Measurements from ENCODE around the gene AXDND1.
"Not testable (repeated sequence)": the region's sequence is repeated elsewhere in the genome, so short reads cannot be mapped to it uniquely, and the experiment has no call there.

AXDND1 gene

DNA sequence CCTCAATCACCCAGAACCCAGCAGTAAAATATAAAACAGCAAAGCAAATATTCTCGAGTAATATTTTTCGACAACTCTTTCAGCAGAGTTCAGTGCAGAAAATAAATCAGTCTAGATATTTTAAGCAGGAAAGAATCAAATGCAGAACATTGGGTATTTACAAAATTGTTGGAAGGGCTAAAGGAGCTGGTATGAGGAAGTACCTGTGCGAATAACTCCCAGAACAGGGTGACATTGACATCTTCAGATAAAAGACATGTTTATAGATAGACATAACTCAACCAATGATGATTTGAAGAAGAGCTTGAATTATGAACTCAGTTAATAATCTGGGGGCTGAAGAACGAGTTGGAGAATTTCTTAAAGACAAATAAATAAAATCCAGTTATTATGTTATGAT is 6.4 kb downstream of the AXDND1 start:
- DNase-seq: no peak

DNA sequence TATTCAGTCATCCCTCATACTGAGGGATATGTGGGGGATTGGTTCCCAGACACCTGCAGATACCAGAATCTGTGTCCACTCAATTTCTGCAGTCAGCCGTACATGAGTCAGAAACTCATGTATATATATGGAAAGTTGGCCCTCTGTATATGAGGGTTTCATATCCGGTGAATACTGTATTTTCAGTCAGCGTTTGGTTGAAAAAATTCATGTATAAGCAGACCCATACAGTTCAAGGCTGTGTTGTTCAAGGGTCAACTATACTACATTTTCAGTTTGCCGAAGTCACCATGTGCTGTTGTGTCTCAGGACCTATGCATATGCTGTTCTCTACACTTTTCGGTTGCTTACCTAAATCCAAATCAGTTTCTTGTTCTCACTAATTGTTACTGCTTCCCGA is 10.5 kb downstream of the AXDND1 start:
- no peak for DNase-seq

GRCh38 chr1:179380299-179380698 is 14.5 kb downstream of the AXDND1 start:
- DNase-seq: no peak

DNA sequence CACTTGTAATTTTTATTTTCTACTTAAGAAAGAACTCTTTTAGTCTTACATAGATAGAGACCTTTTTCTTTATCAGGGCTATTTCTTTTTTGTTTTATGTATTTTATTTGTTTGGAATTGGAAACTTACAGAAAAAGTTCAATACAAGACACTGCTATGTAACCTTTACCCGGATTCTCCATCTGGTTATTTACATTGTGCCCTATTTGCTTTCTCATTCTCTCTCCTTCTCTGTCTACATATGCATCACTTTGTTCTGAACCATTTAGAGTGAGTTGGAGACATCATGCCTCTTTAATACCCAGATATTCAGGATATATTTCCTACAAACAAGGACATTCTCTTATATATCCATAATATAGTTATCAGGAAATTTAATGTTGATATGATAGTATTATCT is 18.3 kb downstream of the AXDND1 start:
- no peak for DNase-seq

DNA sequence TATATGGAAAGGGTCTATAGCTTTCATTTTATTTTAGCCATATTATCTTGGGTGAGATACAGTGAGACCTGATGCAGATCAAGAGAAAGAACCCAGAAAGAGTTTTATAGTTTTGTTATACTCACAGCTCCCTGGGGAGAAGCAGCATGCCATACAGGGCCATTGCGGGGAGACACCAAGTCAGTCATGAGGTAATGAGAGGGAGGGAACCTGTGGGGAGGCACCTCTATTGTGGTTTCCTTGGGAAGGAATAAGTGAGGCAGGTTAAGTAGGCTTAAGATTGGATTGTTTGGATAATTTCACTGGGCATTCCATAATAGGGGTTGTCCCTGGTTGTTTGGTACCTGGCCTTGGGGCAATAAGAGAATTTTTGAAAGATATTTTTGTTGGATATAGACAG is 19.7 kb downstream of the AXDND1 start:
- DNase-seq: no peak

DNA sequence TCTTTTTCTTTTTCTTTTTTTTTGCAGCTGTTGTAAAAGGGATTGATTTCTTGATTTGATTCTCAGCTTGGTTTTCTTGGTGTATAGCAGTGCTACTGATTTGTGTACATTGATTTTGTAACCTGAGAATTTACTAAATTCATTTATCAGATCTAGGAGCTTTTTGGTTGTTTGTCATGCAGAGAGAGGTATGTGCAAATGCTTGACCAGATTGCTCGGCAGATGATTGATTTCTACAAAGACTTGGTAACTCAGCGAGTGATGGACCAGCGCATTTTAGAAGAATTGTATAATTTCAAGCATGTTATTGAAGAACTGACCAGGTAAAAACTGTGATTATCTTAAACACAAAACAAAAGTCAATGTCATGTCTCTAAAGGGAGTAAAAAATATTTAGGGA is 27.9 kb downstream of the AXDND1 start:
- DNase-seq: no peak

DNA sequence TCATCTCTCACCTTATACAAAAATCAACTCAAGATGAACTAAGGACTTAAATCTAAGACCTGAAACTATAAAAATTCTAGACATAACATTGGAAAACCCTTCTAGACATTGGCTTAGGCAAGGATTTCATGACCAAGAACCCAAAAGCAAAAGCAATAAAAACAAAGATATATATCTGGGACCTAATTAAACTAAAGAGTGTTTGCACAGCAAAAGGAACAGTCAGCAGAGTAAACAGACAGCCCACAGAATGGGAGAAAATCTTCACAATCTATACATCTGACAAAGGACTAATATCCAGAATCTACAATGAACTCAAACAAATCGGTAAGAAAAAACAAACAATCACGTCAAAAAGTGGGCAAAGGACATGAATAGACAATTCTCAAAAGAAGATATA is 33.6 kb downstream of the AXDND1 start:
- DNase-seq: not testable (repeated sequence)

DNA sequence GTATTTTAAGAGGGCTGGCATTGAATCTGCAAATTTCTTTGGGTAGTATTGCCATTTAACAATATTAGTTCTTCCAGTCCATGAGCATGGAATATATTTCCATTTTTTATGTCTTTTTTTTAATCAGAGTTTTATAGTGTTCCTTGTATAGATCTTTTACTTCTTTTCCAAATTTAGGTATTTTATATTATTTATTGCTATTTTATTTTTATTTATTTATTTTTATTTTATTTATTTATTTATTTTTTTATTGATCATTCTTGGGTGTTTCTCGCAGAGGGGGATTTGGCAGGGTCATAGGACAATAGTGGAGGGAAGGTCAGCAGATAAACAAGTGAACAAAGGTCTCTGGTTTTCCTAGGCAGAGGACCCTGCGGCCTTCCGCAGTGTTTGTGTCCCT is 52.0 kb downstream of the AXDND1 start:
- DNase-seq: not testable (repeated sequence)

- not testable (repeated sequence) for DNase-seq
Measured at GRCh38 chr1:179418706-179419105, 52.9 kb downstream of the AXDND1 start.

- DNase-seq: no peak
Measured at GRCh38 chr1:179424610-179425009, 58.8 kb downstream of the AXDND1 start.

DNA sequence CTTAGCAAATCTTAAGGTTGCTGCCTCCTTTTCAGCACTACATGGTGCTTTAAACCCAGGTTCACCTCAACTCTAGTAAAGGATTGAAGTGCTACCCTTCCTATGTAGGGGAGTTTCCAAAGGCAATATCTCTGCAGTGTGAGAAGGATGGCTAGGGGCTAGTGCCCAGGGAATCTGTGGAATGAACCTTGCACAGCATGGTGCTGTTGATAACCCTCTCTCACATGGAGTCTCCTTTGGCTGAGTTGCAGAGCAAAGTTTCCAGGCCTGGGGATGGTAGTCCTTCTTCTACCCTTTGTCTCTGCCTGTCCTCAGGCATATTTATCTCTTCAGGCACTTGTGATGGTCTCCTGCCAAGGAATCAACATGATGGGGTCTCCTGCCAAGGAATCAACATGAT is 59.4 kb downstream of the AXDND1 start:
- DNase-seq: no peak

DNA sequence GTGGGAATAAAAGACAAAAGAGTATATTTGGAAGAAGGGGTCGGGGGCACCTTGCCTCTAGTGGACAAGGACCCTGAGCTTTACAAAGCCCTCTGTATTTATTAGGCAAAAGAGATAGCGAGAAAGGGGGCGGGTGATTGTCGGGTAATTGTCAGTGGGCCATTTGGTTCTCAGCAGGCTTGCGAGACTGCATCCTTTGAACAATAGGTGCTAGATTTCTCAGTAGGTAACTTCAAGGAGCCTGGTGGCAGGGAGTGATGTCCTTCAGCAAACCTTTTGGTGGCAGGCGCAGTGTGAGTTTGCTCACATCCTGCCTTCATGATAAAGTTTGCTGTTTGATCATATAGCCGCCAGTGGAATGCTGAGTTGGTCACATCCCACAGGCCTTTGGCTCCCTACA is 71.4 kb downstream of the AXDND1 start:
- no peak for DNase-seq

- DNase-seq: not testable (repeated sequence)
Measured at GRCh38 chr1:179439646-179440045, 73.9 kb downstream of the AXDND1 start.

GRCh38 chr1:179440301-179440700 is 74.5 kb downstream of the AXDND1 start:
- DNase-seq: not testable (repeated sequence)

GRCh38 chr1:179440971-179441370 is 75.2 kb downstream of the AXDND1 start:
- no peak for DNase-seq

DNA sequence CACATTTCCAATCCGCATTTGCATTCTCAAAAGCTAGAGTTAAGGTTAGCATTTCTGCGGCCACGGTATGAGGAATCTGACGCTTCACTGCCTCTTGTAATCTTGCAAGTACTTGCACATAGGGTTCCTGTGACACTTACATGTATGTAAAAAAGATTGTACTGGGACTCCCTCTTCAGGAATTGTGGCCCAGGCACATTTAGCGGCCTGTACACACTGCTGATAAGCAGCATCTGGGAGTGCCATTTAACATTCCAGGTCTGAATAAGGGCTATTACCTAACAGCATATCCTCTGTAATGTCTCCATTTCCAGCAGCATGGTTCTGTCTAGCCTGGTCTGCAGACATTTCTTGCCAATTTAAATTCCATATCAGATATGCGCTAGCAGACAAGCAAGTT is 75.7 kb downstream of the AXDND1 start:
- no peak for DNase-seq

- not testable (repeated sequence) for DNase-seq
Measured at GRCh38 chr1:179442846-179443245, 77.1 kb downstream of the AXDND1 start.

DNA sequence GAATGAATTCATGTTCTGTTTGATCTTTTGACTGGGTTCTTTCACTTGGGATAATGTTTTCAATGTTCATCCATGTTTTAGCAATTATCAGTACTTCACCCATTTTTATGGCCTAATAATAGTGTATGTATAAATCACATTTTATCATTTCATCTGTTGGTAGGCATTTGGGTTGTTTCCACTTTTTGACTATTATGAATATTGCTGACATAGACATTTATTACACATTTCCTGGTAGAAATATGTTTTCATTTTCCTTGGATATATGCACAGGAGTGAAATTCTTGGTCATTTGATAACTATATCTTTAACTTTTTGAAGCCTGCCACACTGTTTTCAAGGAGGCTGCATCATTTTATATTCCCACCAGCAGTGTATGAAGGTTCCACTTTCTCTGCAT is 79.8 kb downstream of the AXDND1 start:
- no peak for DNase-seq

DNA sequence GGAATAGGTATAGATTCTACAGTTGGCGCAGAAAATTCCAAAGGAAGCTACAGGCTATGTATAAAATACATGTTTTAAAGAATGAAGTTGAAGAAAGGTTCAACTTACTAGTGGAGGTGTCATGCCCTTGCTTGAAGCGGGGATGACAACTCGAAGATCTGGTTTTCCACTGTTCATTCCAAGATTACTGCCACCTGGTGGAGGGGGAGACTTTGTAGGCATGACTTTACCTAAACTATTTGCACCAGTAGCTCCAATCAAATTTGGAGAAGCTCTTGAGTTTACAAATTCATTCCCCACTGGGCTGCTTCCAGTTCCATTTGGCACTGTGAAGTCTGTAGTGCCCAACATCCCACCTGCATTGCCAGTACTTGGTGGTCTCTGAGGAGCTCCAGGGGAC is 81.7 kb downstream of the AXDND1 start:
- DNase-seq: no peak

DNA sequence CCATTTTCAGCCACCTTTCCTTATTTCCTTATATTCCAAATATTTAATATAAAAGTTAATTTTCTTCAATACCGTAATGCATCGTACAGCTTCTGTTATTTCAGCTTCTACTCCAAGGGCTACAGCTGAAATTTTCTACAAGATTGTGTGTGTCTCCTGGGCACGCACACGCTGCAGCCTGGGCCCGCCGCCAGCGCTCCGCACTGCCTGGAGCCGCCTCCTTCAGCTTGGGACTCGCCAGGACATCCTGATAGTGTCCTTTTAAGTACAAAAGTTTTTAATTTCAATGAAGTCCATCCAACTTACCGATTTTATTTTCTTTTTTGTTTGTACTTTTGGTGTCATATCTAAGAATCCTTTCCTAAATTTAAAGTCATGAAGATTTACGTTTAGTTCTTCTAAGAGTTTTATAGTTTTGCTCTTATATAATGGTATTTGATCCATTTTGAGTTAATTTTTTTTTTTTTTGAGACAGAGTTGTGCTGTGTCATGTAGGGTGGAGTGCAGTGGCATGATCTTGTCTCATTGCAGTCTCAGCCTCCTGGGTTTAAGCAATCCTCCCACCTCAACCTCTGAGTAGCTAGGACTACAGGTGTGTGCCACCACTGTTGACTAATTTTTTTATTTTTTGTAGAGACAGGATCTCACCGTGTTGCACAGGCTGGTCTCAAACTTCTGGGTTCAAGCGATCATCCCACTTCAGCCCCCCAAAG is 82.8 kb downstream of the AXDND1 start:
- DNase-seq: no peak

GRCh38 chr1:179459606-179460206 is 93.9 kb downstream of the AXDND1 start:
- DNase-seq: not testable (repeated sequence)

GRCh38 chr1:179465661-179466060 is 99.9 kb downstream of the AXDND1 start:
- DNase-seq: not testable (repeated sequence)

- DNase-seq: no peak
Measured at GRCh38 chr1:179474713-179475112, 108.9 kb downstream of the AXDND1 start.

DNA sequence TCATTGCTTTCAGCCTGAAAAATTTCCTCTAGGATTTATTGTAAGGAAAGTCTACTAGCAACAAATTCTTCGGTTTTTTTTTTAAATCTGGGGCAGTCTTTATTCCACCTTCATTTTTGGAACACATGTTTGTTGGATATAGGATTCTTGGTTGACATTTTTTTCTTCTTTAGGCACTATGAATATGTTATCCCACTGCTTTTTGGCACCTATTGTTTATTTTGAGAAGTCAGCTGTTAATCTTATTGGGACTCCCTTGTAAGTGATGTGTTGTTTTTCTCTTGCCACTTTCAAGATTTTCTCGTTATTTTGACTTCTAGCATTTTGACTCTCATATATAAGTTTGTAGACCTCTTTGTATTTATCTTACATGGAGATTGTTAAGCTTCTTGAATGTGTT is 110.7 kb downstream of the AXDND1 start:
- no peak for DNase-seq

GRCh38 chr1:179478370-179478769 is 112.6 kb downstream of the AXDND1 start:
- DNase-seq: no peak
